ENCODE data around the gene LKAAEAR1. TPM values are rescaled to one million over a fixed set of nuclear protein-coding genes. Genes with fewer than 3 reads are reported as not detected.

Gene LKAAEAR1
- total and polyA plus RNA-seq, 2 of the 13 experiments (the other 11 are each of a cell fraction or from before 2014, with no cell fraction given), result not detected

DNA sequence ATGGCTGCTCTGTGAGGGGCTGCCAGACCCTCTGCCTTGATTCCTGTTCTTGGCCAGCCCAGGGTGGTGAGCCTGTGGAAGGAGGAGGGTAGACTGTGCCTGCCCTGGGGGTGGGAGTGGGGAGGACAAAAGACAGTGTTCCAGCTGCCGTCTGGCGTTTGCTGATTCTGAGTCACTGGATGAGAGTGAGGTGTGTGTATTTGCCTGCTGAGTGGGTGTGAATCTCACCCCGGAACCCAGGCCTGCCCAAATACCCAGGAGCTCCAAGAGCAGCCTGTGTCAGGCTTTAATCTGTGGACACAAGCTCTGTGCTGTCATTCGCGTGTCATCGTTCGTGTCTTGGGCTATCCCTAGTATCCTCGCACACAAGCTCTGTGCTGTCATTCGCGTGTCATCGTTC is 2.6 kb upstream of the LKAAEAR1 start:
- no peaks in the 10 kb centered on the region for H3K9me3 ChIP-seq (ENCODE audit: low read length)
- peaks cover 29 to 68% of the 10 kb centered on the region in 2 experiments for H3K27me3 ChIP-seq (ENCODE audit: control insufficient read depth in 1 of 2, insufficient read depth in 2 of 2, low read length in 2 of 2)
- no peak overlapping the region for H3K27ac ChIP-seq (ENCODE audit: extremely low read length, insufficient read depth, low read length)
- H3K4me1 ChIP-seq (ENCODE audit: insufficient read depth, low read length), result peaks cover 28% of the 10 kb centered on the region
- intact Hi-C loops (cut with micrococcal nuclease; ENCODE audit: unreplicated experiment), result no loop called here
- POLR2A ChIA-PET, result no interaction called here
- no TSS peak for BruUV-seq (replicated peaks)
- FAIRE-seq (no peak), ATAC-seq (no peak), DNase-seq (ENCODE audit: low spot score) (no peak)
- CTCF ChIA-PET (ENCODE audit: low intra/inter-chr PET ratio, low total read pairs), result no interaction called here
- TF ChIP-seq FOXM1 (CRISPR knock-in tag; IDR thresholded peaks at IDR 0.05) (no peak), ZNF530 (CRISPR knock-in tag; IDR thresholded peaks at IDR 0.05; ENCODE audit: low read depth) (no peak), GATAD1 (CRISPR knock-in tag; IDR thresholded peaks at IDR 0.05) (no peak), ZNF562 (CRISPR knock-in tag; IDR thresholded peaks at IDR 0.05; ENCODE audit: borderline replicate concordance) (no peak), SNAI1 (CRISPR knock-in tag; IDR thresholded peaks at IDR 0.05; ENCODE audit: borderline replicate concordance) (no peak), SOX5 (CRISPR knock-in tag; IDR thresholded peaks at IDR 0.05; ENCODE audit: borderline replicate concordance) (no peak), NRL (CRISPR knock-in tag; IDR thresholded peaks at IDR 0.05; ENCODE audit: borderline replicate concordance) (no peak), SIX1 (CRISPR knock-in tag; IDR thresholded peaks at IDR 0.05; ENCODE audit: borderline replicate concordance) (no peak)
- TF ChIP-seq, protein P1, sequence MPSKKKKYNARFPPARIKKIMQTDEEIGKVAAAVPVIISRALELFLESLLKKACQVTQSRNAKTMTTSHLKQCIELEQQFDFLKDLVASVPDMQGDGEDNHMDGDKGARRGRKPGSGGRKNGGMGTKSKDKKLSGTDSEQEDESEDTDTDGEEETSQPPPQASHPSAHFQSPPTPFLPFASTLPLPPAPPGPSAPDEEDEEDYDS (CRISPR knock-in tag; IDR thresholded peaks at IDR 0.05), result no peak
- TF ChIP-seq, protein P2, sequence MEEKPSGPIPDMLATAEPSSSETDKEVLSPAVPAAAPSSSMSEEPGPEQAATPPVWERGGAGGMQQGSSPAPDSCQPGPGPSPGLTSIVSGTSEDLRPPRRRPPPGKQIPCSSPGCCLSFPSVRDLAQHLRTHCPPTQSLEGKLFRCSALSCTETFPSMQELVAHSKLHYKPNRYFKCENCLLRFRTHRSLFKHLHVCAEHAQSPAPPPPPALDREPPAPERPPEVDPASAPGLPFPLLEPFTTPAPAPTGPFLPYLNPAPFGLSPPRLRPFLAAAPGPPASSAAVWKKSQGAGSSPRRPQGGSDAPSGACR (CRISPR knock-in tag; IDR thresholded peaks at IDR 0.05), result no peak
- H3K79me2 ChIP-seq (ENCODE audit: insufficient read depth, low read length), result no peaks in the 10 kb centered on the region
- H2AFZ ChIP-seq (ENCODE audit: low read length), result no peak overlapping the region
- no peaks in the 10 kb centered on the region for H3K36me3 ChIP-seq (replicated peaks in 1 of 2; ENCODE audit: control insufficient read depth in 1 of 2, insufficient read depth in 2 of 2, low read length in 2 of 2)
- in situ Hi-C loops (cut with HindIII; ENCODE audit: extremely low pct_ligation_motif_present, low pct_unique_long_range_greater_than_20kb), result no loop called here
- no peak overlapping the region for H3K9ac ChIP-seq (ENCODE audit: insufficient read depth, low read depth, low read length)
- no peak overlapping the region for H3K4me2 ChIP-seq (ENCODE audit: low read depth, low read length)
- WGBS (ENCODE audit: low lambda C conversion rate), result 60% methylated on average over 11 of the region's 11 CpGs
- peaks cover 7% of the 10 kb centered on the region; the same call in 1 of the 2 replicates for H4K20me1 ChIP-seq (ENCODE audit: insufficient read depth, low read length)
- H3K4me3 ChIP-seq (replicated peaks in 1 of 3; ENCODE audit: insufficient read depth in 1 of 3, low read depth in 2 of 3, low read length in 3 of 3), result no peak overlapping the region

All from HepG2 (cell line).